Aorta (tissue), 5 donors: ENCODE measurements around the gene ASTN2. TPM values are rescaled to one million over a fixed set of nuclear protein-coding genes. Genes with fewer than 3 reads are reported as not detected.

Experiments used
- ATAC-seq: fragments of 200-7000 bp; cut with Tn5 transposase; one replicate; pipeline ENCODE4 v1.9.1; 2022; ENCODE audit warnings: moderate library complexity; ENCODE audit not compliant: low FRiP score
- DNase-seq, 2 donors: peaks; one replicate each; pipeline ENCODE4 v3.0.0-alpha.2; 2020
- H3K27ac ChIP-seq, 2 donors: one replicate each; pipeline ENCODE4 v1.5.1; 2013; ENCODE audit warnings: low read length in 2 of 2, mild to moderate bottlenecking in 2 of 2, moderate library complexity in 2 of 2, control low read depth in 1 of 2, inconsistent platforms in 1 of 2, low read depth in 1 of 2
- H3K27me3 ChIP-seq, 2 donors: one replicate each; pipeline ENCODE4 v1.6.1; 2013; ENCODE audit warnings: control low read depth in 1 of 2, low read length in 1 of 2, mild to moderate bottlenecking in 1 of 2, moderate library complexity in 1 of 2; ENCODE audit not compliant: insufficient read depth in 2 of 2, control insufficient read depth in 1 of 2
- H3K36me3 ChIP-seq, 2 donors: one replicate each; pipeline ENCODE4 v1.6.1; 2013; ENCODE audit warnings: control low read depth in 1 of 2, low read length in 1 of 2, mild to moderate bottlenecking in 1 of 2; ENCODE audit not compliant: insufficient read depth in 2 of 2, control insufficient read depth in 1 of 2
- H3K4me1 ChIP-seq, 2 donors: one replicate each; pipeline ENCODE4 v1.6.1; 2013; ENCODE audit warnings: low read length in 2 of 2, control low read depth in 1 of 2, mild to moderate bottlenecking in 1 of 2, moderate library complexity in 1 of 2; ENCODE audit not compliant: insufficient read depth in 2 of 2, control insufficient read depth in 1 of 2
- H3K4me3 ChIP-seq, 2 donors: one replicate each; pipeline ENCODE4 v1.5.1; 2013; ENCODE audit warnings: low read length in 2 of 2, control low read depth in 1 of 2, mild to moderate bottlenecking in 1 of 2
- H3K9me3 ChIP-seq: one replicate; pipeline ENCODE4 v1.6.1; 2013; ENCODE audit warnings: mild to moderate bottlenecking, low read length; ENCODE audit not compliant: control insufficient read depth
- WGBS, 2 donors: extraction: QIAGEN DNeasy Blood & Tissue Kit; methylation state at CpG; one replicate each; pipeline ENCODE4 v1.1.7; 2013; 5-methylcytosine and 5-hydroxymethylcytosine counted together
- intact Hi-C, 2 donors: fragments of 100-400 bp; cut with DNase I; formaldehyde crosslinking; loops; one replicate each; pipeline versions ENCODE4 v1.14.2 to v1.15.0; 2022
- long read RNA-seq, 2 donors: library from polyadenylated mRNA; unstranded; transcript quantifications; one replicate each; pipeline ENCODE4 v2.0.0, GENCODE V29; 2020 to 2021
- polyA plus RNA-seq, 2 donors: library from polyadenylated mRNA; stranded (reverse); fragments of 200-250 nt; gene quantifications; one replicate each; pipeline ENCODE4 v1.2.3, GENCODE V29; 2013
- total RNA-seq, 2 donors: library from RNA; stranded (reverse); fragmentation: NEBNext Ultra II Directional; extraction: Animal tissue kit (Norgen Biotek cat#: 25700); gene quantifications; one replicate each; pipeline ENCODE4 v1.2.1, GENCODE V29; 2021
- donor health status: healthy with polysubstance abuse.
- donor health status: Bipolar disorder and iron deficiency.
- donor health status: DM: no; HTN: no; CAD: no.
- donor health status: DM: no; HTN: no; CAD: no.
- donor health status: DM: yes; HTN: yes; CAD: no.

Gene ASTN2, protein sequence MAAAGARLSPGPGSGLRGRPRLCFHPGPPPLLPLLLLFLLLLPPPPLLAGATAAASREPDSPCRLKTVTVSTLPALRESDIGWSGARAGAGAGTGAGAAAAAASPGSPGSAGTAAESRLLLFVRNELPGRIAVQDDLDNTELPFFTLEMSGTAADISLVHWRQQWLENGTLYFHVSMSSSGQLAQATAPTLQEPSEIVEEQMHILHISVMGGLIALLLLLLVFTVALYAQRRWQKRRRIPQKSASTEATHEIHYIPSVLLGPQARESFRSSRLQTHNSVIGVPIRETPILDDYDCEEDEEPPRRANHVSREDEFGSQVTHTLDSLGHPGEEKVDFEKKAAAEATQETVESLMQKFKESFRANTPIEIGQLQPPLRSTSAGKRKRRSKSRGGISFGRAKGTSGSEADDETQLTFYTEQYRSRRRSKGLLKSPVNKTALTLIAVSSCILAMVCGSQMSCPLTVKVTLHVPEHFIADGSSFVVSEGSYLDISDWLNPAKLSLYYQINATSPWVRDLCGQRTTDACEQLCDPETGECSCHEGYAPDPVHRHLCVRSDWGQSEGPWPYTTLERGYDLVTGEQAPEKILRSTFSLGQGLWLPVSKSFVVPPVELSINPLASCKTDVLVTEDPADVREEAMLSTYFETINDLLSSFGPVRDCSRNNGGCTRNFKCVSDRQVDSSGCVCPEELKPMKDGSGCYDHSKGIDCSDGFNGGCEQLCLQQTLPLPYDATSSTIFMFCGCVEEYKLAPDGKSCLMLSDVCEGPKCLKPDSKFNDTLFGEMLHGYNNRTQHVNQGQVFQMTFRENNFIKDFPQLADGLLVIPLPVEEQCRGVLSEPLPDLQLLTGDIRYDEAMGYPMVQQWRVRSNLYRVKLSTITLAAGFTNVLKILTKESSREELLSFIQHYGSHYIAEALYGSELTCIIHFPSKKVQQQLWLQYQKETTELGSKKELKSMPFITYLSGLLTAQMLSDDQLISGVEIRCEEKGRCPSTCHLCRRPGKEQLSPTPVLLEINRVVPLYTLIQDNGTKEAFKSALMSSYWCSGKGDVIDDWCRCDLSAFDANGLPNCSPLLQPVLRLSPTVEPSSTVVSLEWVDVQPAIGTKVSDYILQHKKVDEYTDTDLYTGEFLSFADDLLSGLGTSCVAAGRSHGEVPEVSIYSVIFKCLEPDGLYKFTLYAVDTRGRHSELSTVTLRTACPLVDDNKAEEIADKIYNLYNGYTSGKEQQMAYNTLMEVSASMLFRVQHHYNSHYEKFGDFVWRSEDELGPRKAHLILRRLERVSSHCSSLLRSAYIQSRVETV (N-terminal part only)
- total RNA-seq (1 to 10 TPM; 7.2 to 7.5 TPM), polyA plus RNA-seq (1 to 10 TPM; 1.0 to 1.5 TPM)
- long read RNA-seq, donor 1, partial matches to known transcripts, result 11 of 34 reads
- long read RNA-seq, donor 1, other reads (novel, unspliced or antisense), result 23 of 34 reads
- long read RNA-seq, donor 2, partial matches to known transcripts, result 1 of 28 reads
- long read RNA-seq, donor 2, other reads (novel, unspliced or antisense), result 27 of 28 reads

- H3K9me3 ChIP-seq, result no peaks in the 10 kb centered on the region
- intact Hi-C loops, result loop anchor here (5.0 kb wide), 2 partner anchors 168 to 678 kb away; no protein-coding TSS in a partner anchor
- peak; percentile 47 to 80 for DNase-seq
- WGBS, 2 donors, result 1% methylated on average over 21 to 47 of the region's 48 CpGs
- no peak within 1 kb of the TSS for H3K27ac ChIP-seq
- peaks cover 0 to 2% of the 10 kb centered on the region in 2 donors for H3K27me3 ChIP-seq
- no peaks in the 10 kb centered on the region for H3K36me3 ChIP-seq
- peak within 1 kb of the TSS; percentile 63 to 70 for H3K4me3 ChIP-seq
- no peak for ATAC-seq
- H3K4me1 ChIP-seq, result no peaks in the 10 kb centered on the region
Measured at GRCh38 chr9:117414906-117415331, at the start of gene ASTN2. Gene ASTN2, minus strand, starts transcription at chr9:117415057. Its CDS starts 119 bp downstream, at chr9:117414938.

DNA sequence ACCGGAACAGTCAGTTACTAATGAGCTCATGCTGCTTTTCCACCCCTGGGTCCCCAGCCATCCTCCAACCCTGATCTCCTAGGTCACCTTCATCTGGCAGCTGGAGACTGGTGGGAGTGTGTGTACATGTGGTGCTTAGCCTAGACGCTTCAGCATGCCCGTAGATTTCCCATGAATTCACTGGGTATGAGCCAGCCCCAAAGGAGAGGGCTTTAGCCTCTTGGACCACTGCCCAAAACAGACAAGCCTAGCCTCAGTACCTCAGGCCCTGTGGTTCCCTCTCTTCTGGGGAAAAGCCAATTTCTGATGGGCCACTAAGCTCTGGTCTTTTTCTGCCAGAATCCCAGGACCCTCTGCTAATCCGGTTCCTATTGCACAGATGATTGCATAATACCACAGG, 48.0 kb upstream of the ASTN2 start:
- H3K27ac ChIP-seq, result no peak overlapping the region
- intact Hi-C loops, result no loop called here
- no peaks in the 10 kb centered on the region for H3K9me3 ChIP-seq
- WGBS, 2 donors, result 18 to 30% methylated on average over 4 of the region's 4 CpGs
- H3K27me3 ChIP-seq, result no peaks in the 10 kb centered on the region
- no peak overlapping the region for H3K4me3 ChIP-seq
- DNase-seq (no peak), ATAC-seq (no peak)
- H3K4me1 ChIP-seq, result no peaks in the 10 kb centered on the region
- H3K36me3 ChIP-seq, result no peaks in the 10 kb centered on the region

GRCh38 chr9:117461386-117461785, 46.5 kb upstream of the ASTN2 start:
- DNase-seq (no peak), ATAC-seq (no peak)
- intact Hi-C loops, result no loop called here
- Histone ChIP-seq H3K4me3 (no peak overlapping the region), H3K4me1 (no peaks in the 10 kb centered on the region), H3K27ac (no peak overlapping the region), H3K36me3 (no peaks in the 10 kb centered on the region), H3K27me3 (no peaks in the 10 kb centered on the region), H3K9me3 (no peaks in the 10 kb centered on the region)
- 55 to 63% methylated on average over 3 of the region's 3 CpGs for WGBS, 2 donors

GRCh38 chr9:117460743-117461142, 45.9 kb upstream of the ASTN2 start:
- intact Hi-C loops, result no loop called here
- no peaks in the 10 kb centered on the region for H3K4me1 ChIP-seq
- no peak overlapping the region for H3K27ac ChIP-seq
- no peaks in the 10 kb centered on the region for H3K9me3 ChIP-seq
- no peaks in the 10 kb centered on the region for H3K27me3 ChIP-seq
- H3K36me3 ChIP-seq, result no peaks in the 10 kb centered on the region
- no peak overlapping the region for H3K4me3 ChIP-seq
- WGBS, 2 donors, result 82 to 83% methylated on average over 3 of the region's 3 CpGs
- no peak for DNase-seq
- ATAC-seq, result no peak

DNA sequence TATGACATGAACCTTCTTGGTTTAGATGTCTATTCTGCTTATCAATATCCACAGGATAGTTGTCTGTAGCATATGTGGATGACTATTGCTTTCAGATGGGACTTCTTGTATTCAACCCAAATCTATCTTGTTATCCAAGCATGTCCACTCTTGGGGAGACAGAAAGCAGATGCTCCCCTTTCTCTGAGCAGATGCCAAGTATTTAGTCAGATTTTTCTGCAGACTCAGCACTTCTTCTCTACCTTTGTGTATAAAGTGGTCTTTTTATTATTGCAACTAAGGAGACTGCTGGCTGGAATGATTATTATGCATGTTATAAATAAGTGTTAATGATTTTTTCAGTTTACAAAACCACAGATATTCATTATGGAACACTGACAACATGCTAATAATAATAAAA, 45.1 kb upstream of the ASTN2 start:
- Histone ChIP-seq H3K4me3 (no peak overlapping the region), H3K4me1 (no peaks in the 10 kb centered on the region), H3K27ac (no peak overlapping the region), H3K9me3 (no peaks in the 10 kb centered on the region), H3K36me3 (no peaks in the 10 kb centered on the region), H3K27me3 (peaks cover 0 to 1% of the 10 kb centered on the region in 2 donors)
- intact Hi-C loops, result no loop called here
- DNase-seq (no peak), ATAC-seq (no peak)

DNA sequence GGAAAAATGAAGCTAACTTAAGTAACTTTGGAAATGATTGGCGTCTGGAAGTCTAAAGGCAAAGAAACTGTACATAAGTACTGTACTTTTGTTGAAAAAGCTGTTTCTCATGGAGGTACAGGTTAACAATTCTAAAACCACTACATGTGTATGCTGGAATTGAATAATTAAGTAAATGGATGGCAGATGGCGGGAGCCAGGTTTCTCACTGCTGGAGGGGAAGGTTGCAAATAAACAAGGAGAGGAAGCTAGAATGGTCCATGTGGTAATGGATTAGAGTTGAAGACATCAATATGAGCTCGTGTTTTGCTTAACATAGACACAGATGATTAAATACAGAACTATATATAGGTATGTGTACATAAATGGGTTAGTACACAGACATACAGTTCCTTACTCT, 43.2 kb upstream of the ASTN2 start:
- no peak overlapping the region for H3K4me3 ChIP-seq
- H3K27ac ChIP-seq, result no peak overlapping the region
- no peaks in the 10 kb centered on the region for H3K9me3 ChIP-seq
- intact Hi-C loops, result no loop called here
- no peaks in the 10 kb centered on the region for H3K4me1 ChIP-seq
- 71 to 75% methylated on average over 3 of the region's 3 CpGs for WGBS, 2 donors
- H3K27me3 ChIP-seq, result peaks cover 0 to 1% of the 10 kb centered on the region in 2 donors
- DNase-seq (no peak), ATAC-seq (no peak)
- no peaks in the 10 kb centered on the region for H3K36me3 ChIP-seq

DNA sequence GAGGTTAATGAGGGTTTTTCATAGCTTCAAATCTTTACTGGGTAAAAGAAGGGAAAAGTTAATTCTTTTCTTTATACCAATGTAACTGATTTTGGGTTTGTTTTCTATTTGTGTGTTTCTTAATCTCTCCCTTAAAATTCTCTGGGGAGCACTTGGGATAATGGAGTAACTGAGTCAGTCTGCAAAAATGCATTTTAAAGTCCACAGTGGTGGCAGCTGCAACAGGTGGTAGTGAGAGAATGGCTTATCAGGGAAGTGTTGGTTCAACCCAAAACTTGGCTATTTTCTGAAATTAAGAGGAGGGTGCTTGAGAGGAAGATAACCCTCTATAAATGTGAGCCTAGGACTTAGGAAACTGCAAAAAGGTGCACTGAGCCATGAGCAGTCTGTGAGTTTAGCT, 39.9 kb upstream of the ASTN2 start:
- H3K9me3 ChIP-seq, result no peaks in the 10 kb centered on the region
- ATAC-seq, result no peak
- H3K36me3 ChIP-seq, result no peaks in the 10 kb centered on the region
- H3K4me3 ChIP-seq, result no peak overlapping the region
- H3K27me3 ChIP-seq, result peaks cover 0 to 1% of the 10 kb centered on the region in 2 donors
- H3K27ac ChIP-seq, result no peak overlapping the region
- DNase-seq, result no peak
- intact Hi-C loops, result no loop called here
- H3K4me1 ChIP-seq, result no peaks in the 10 kb centered on the region

GRCh38 chr9:117453737-117454136, 38.9 kb upstream of the ASTN2 start:
- intact Hi-C loops, result no loop called here

More at GRCh38 chr9:117453737-117454136, 38.9 kb upstream of the ASTN2 start:
- WGBS, 2 donors, result 76 to 77% methylated on average over 1 of the region's 1 CpG
- ATAC-seq, result no peak
- Histone ChIP-seq H3K4me3 (no peak overlapping the region), H3K27ac (no peak overlapping the region), H3K4me1 (no peaks in the 10 kb centered on the region), H3K27me3 (peaks cover 0 to 1% of the 10 kb centered on the region in 2 donors), H3K36me3 (no peaks in the 10 kb centered on the region), H3K9me3 (no peaks in the 10 kb centered on the region)
- DNase-seq, result no peak
